NT2/D1 (cell line): ENCODE data around the gene NSD1.
"Not testable (repeated sequence)": the region's sequence is repeated elsewhere in the genome, so short reads cannot be mapped to it uniquely, and the experiment has no call there.

ENCODE experiments used
- SUZ12 ChIP-seq: IDR thresholded peaks from 2 replicates; pipeline ENCODE4 v1.6.1; 2011; ENCODE audit not compliant: insufficient read length, insufficient read depth; ENCODE audit errors: extremely low read depth
- YY1 ChIP-seq: IDR thresholded peaks from 2 replicates; pipeline ENCODE4 v1.6.1; 2011; ENCODE audit not compliant: insufficient read length, insufficient read depth
- ZNF274 ChIP-seq: IDR thresholded peaks from 2 replicates; pipeline ENCODE4 v1.6.1; 2011; ENCODE audit warnings: mild to moderate bottlenecking, low read depth, low read length

DNA sequence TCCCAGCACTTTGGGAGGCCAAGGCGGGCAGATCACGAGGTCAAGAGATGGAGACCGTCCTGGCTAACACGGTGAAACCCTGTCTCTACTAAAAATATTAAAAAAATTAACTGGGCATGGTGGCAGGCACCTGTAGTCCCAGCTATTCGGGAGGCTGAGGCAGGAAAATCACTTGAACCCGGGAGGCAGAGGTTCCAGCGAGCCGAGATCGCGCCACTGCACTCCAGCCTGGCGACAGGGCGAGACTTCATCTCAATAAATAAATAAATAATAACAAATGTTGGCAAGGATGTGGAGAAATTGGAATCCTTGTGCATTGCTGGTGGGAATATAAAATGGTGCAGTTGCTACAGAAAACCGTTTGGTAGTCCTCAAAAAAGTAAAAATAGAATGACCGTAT, 209.4 kb downstream of the NSD1 start:
- not testable (repeated sequence) for TF ChIP-seq ZNF274, YY1, SUZ12
